Uterus (tissue), 4 donors: ENCODE measurements around the gene ERO1A. TPM values are rescaled to one million over a fixed set of nuclear protein-coding genes. Genes with fewer than 3 reads are reported as not detected.

Experiments used
- DNase-seq, 2 donors: peaks; one replicate each; pipeline ENCODE4 v3.0.0-alpha.2; 2019 to 2020
- H3K27ac ChIP-seq, 2 donors: fragments of 200-600 bp; sonication (generic); 1 replicate in 1 of 2; 2 replicates in 1 of 2; pipeline ENCODE4 v1.5.1; 2016 to 2018
- H3K27me3 ChIP-seq, 2 donors: fragments of 200-600 bp; sonication (generic); one replicate each; pipeline ENCODE4 v1.5.1; 2018 to 2019; ENCODE audit warnings: control low read depth in 1 of 2
- H3K36me3 ChIP-seq, 2 donors: fragments of 200-600 bp; sonication (generic); one replicate each; pipeline ENCODE4 v1.5.1; 2019; ENCODE audit warnings: control low read depth in 1 of 2
- H3K4me1 ChIP-seq, 2 donors: fragments of 200-600 bp; sonication (generic); one replicate each; pipeline ENCODE4 v1.5.1; 2018 to 2019; ENCODE audit warnings: control low read depth in 1 of 2
- H3K4me3 ChIP-seq, 2 donors: fragments of 200-600 bp; sonication (generic); 1 replicate in 1 of 2; 2 replicates in 1 of 2; pipeline ENCODE4 v1.5.1; 2018 to 2019; ENCODE audit warnings: mild to moderate bottlenecking in 1 of 2
- H3K9me3 ChIP-seq, 2 donors: fragments of 200-600 bp; sonication (generic); one replicate each; pipeline ENCODE4 v1.5.1; 2019; ENCODE audit warnings: control low read depth in 1 of 2
- POLR2A ChIP-seq, 2 donors: fragments of 450-650 bp; IDR thresholded peaks; one replicate each; pipeline ENCODE4 v1.6.1; 2016; ENCODE audit warnings: antibody characterized with exemption in 2 of 2, mild to moderate bottlenecking in 1 of 2, moderate library complexity in 1 of 2
- intact Hi-C: fragments of 100-400 bp; cut with DNase I; formaldehyde crosslinking; loops from one replicate; pipeline ENCODE4 v1.15.1; 2023; ENCODE audit warnings: low total_unique reads
- total RNA-seq, 4 donors: library from RNA; depleted of rRNA in 3 of 4; stranded (reverse); fragments of >200 nt in 3 of 4; gene quantifications; one replicate each; pipeline versions ENCODE4 v1.1.0 to v1.2.4, GENCODE V29; 2014 to 2023
- TF ChIP-seq, protein P1 (sequence below), 4 experiments: fragments of 200-600 bp in 2 of 4; fragments of 450-650 bp in 2 of 4; sonication (generic) in 2 of 4; IDR thresholded peaks; one replicate each; pipeline ENCODE4 v1.5.1; 2016 to 2019; ENCODE audit warnings: antibody characterized with exemption in 4 of 4, mild to moderate bottlenecking in 2 of 4, moderate library complexity in 1 of 4
- donor health status: DM: yes; HTN: yes; CAD: no.

The ERO1A gene
- 10 to 100 TPM; 21.3 to 38.2 (median 30.4) TPM for total RNA-seq

GRCh38 chr14:52695481-52696091, at the start of gene ERO1A:
Gene ERO1A (minus strand): TSS chr14:52695558. CDS start chr14:52695481, 77 bp downstream.
- Histone ChIP-seq H3K9me3 (no peaks in the 10 kb centered on the region), H3K4me3 (peak within 1 kb of the TSS; percentile 50 to 64), H3K27ac (peak within 1 kb of the TSS; percentile 94 to 95), H3K27me3 (no peaks in the 10 kb centered on the region), H3K36me3 (no peaks in the 10 kb centered on the region), H3K4me1 (no peaks in the 10 kb centered on the region)
- peak; percentile 81 to 83 for DNase-seq
- TF ChIP-seq, protein P1, sequence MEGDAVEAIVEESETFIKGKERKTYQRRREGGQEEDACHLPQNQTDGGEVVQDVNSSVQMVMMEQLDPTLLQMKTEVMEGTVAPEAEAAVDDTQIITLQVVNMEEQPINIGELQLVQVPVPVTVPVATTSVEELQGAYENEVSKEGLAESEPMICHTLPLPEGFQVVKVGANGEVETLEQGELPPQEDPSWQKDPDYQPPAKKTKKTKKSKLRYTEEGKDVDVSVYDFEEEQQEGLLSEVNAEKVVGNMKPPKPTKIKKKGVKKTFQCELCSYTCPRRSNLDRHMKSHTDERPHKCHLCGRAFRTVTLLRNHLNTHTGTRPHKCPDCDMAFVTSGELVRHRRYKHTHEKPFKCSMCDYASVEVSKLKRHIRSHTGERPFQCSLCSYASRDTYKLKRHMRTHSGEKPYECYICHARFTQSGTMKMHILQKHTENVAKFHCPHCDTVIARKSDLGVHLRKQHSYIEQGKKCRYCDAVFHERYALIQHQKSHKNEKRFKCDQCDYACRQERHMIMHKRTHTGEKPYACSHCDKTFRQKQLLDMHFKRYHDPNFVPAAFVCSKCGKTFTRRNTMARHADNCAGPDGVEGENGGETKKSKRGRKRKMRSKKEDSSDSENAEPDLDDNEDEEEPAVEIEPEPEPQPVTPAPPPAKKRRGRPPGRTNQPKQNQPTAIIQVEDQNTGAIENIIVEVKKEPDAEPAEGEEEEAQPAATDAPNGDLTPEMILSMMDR (IDR thresholded peaks at IDR 0.05): no peak
- peak; percentile 28 to 67 for TF ChIP-seq POLR2A (IDR thresholded peaks at IDR 0.05)
- intact Hi-C loops: loop anchor here (5.0 kb wide), 1 partner anchor 257 kb away; the partner anchor contains the start of gene FERMT2

- H3K4me1 ChIP-seq: no peaks in the 10 kb centered on the region
- intact Hi-C loops: no loop called here
- DNase-seq: no peak
- no peaks in the 10 kb centered on the region for H3K9me3 ChIP-seq
- TF ChIP-seq POLR2A (IDR thresholded peaks at IDR 0.05): no peak
- TF ChIP-seq, protein P1 (IDR thresholded peaks at IDR 0.05): no peak
- H3K4me3 ChIP-seq: no peak overlapping the region
- no peak overlapping the region for H3K27ac ChIP-seq
- H3K27me3 ChIP-seq: no peaks in the 10 kb centered on the region
- H3K36me3 ChIP-seq: no peaks in the 10 kb centered on the region
Measured at GRCh38 chr14:52741865-52742264, 46.5 kb upstream of the ERO1A start.

GRCh38 chr14:52740751-52741150, 45.4 kb upstream of the ERO1A start:
- Histone ChIP-seq H3K27me3 (no peaks in the 10 kb centered on the region), H3K4me3 (no peak overlapping the region), H3K9me3 (no peaks in the 10 kb centered on the region), H3K36me3 (no peaks in the 10 kb centered on the region), H3K4me1 (no peaks in the 10 kb centered on the region), H3K27ac (no peak overlapping the region)
- TF ChIP-seq, protein P1 (IDR thresholded peaks at IDR 0.05): no peak
- no peak for TF ChIP-seq POLR2A (IDR thresholded peaks at IDR 0.05)
- DNase-seq: no peak
- intact Hi-C loops: no loop called here

GRCh38 chr14:52738409-52738808, 43.1 kb upstream of the ERO1A start:
- H3K9me3 ChIP-seq: no peaks in the 10 kb centered on the region
- H3K27me3 ChIP-seq: no peaks in the 10 kb centered on the region
- no peak for DNase-seq
- no peak overlapping the region for H3K27ac ChIP-seq
- no peak for TF ChIP-seq POLR2A (IDR thresholded peaks at IDR 0.05)
- TF ChIP-seq, protein P1 (IDR thresholded peaks at IDR 0.05): no peak
- H3K4me1 ChIP-seq: no peaks in the 10 kb centered on the region
- no peak overlapping the region for H3K4me3 ChIP-seq
- intact Hi-C loops: no loop called here
- no peaks in the 10 kb centered on the region for H3K36me3 ChIP-seq

DNA sequence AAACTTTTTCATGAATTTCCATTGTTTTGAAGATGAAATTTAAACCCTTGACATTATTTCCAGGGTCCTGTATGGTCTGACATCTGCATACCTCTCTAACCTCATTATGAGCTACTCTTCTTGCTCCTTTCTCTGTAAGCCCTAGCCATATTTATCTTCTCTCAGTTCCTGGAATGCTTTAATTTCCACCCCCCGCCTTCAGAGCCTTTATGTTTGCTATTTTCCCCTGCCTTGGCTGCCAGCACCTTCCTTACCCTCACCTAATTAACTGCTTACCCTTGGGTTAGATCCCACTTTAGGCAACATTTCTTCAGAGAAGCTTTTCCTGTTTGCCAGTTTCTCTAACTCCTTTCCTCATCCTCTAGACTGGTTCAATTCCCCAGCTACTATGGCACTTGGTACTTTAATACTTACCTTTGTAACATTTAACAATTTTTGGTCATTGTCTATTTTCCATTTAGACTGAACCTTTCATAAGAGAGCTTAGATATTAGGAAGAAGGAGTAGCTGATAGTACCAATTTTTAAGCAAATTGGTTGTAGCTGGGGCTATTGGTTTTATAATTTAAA, 40.6 kb upstream of the ERO1A start:
- H3K27me3 ChIP-seq: no peaks in the 10 kb centered on the region
- H3K4me3 ChIP-seq: no peak overlapping the region
- H3K4me1 ChIP-seq: no peaks in the 10 kb centered on the region
- H3K27ac ChIP-seq: no peak overlapping the region
- no peak for TF ChIP-seq POLR2A (IDR thresholded peaks at IDR 0.05)
- TF ChIP-seq, protein P1 (IDR thresholded peaks at IDR 0.05): no peak
- intact Hi-C loops: no loop called here
- no peak for DNase-seq
- no peaks in the 10 kb centered on the region for H3K36me3 ChIP-seq
- no peaks in the 10 kb centered on the region for H3K9me3 ChIP-seq
